ENCODE results near the gene CYTH4. TPM values are rescaled to one million over a fixed set of nuclear protein-coding genes. Genes with fewer than 3 reads are reported as not detected.

Gene CYTH4
- total RNA-seq, 4 donors from 2014 or later: 1.4 to 13.1 (median 3.0) TPM

- WGBS, 2 donors: 55 to 58% methylated on average over 16 of the region's 16 CpGs
- no peak for DNase-seq (ENCODE audit: low spot score in 2 of 2)
- H3K4me3 ChIP-seq (ENCODE audit: low read depth, poor library complexity, severe bottlenecking): no peak overlapping the region
- no peak for TF ChIP-seq POLR2A (IDR thresholded peaks at IDR 0.05)
- TF ChIP-seq CTCF (IDR thresholded peaks at IDR 0.05): no peak
- intact Hi-C loops (cut with DNase I; ENCODE audit: low total_unique reads): no loop called here
Measured at GRCh38 chr22:37314315-37315074, 32.2 kb downstream of the CYTH4 start.

- intact Hi-C loops (cut with DNase I; ENCODE audit: low total_unique reads): loop anchor here (2.0 kb wide), 1 partner anchor 140 kb away; no protein-coding TSS in a partner anchor
- DNase-seq (ENCODE audit: low spot score in 2 of 2): no peak
- no peak for TF ChIP-seq CTCF (IDR thresholded peaks at IDR 0.05)
- no peak for TF ChIP-seq POLR2A (IDR thresholded peaks at IDR 0.05)
- WGBS, 2 donors: 76 to 77% methylated on average over 6 of the region's 6 CpGs
- H3K4me3 ChIP-seq (ENCODE audit: low read depth, poor library complexity, severe bottlenecking): no peak overlapping the region
Measured at GRCh38 chr22:37316405-37316804, 34.1 kb downstream of the CYTH4 start.

GRCh38 chr22:37316875-37317371, 34.6 kb downstream of the CYTH4 start:
- peak in 1 of 2 donors; percentile 57 for DNase-seq (ENCODE audit: low spot score in 2 of 2)
- no peak overlapping the region for H3K4me3 ChIP-seq (ENCODE audit: low read depth, poor library complexity, severe bottlenecking)
- TF ChIP-seq POLR2A (IDR thresholded peaks at IDR 0.05): no peak
- peak in 1 of 3 donors; percentile 72 for TF ChIP-seq CTCF (IDR thresholded peaks at IDR 0.05)
- intact Hi-C loops (cut with DNase I; ENCODE audit: low total_unique reads): loop anchor here (2.0 kb wide), 1 partner anchor 140 kb away; no protein-coding TSS in a partner anchor
- 25 to 28% methylated on average over 7 to 11 of the region's 11 CpGs for WGBS, 2 donors

GRCh38 chr22:37317698-37318210, 35.4 kb downstream of the CYTH4 start:
- no peak for TF ChIP-seq POLR2A (IDR thresholded peaks at IDR 0.05)
- TF ChIP-seq CTCF (IDR thresholded peaks at IDR 0.05): no peak
- intact Hi-C loops (cut with DNase I; ENCODE audit: low total_unique reads): loop anchor here (2.0 kb wide), 1 partner anchor 139 kb away; no protein-coding TSS in a partner anchor
- 56 to 70% methylated on average over 6 of the region's 6 CpGs for WGBS, 2 donors
- no peak for DNase-seq (ENCODE audit: low spot score in 2 of 2)
- no peak overlapping the region for H3K4me3 ChIP-seq (ENCODE audit: low read depth, poor library complexity, severe bottlenecking)

GRCh38 chr22:37318364-37319109, 36.2 kb downstream of the CYTH4 start:
- no peak for TF ChIP-seq POLR2A (IDR thresholded peaks at IDR 0.05)
- no peak for TF ChIP-seq CTCF (IDR thresholded peaks at IDR 0.05)
- no peak overlapping the region for H3K4me3 ChIP-seq (ENCODE audit: low read depth, poor library complexity, severe bottlenecking)
- WGBS, 2 donors: 46 to 59% methylated on average over 18 of the region's 18 CpGs
- intact Hi-C loops (cut with DNase I; ENCODE audit: low total_unique reads): no loop called here
- no peak for DNase-seq (ENCODE audit: low spot score in 2 of 2)

Measured in lower leg skin (tissue), 4 donors.